Measurements from ENCODE around the gene CD209.
"Not testable (repeated sequence)": the region's sequence is repeated elsewhere in the genome, so short reads cannot be mapped to it uniquely, and the experiment has no call there.

The CD209 gene

GRCh38 chr19:7748171-7748570 is 837 bp upstream of the CD209 start:
- Histone ChIP-seq H3K27ac (ENCODE audit: low read depth, low read length, severe bottlenecking) (no peak overlapping the region), H3K9me3 (ENCODE audit: control insufficient read depth, low read length) (peaks cover 5% of the 10 kb centered on the region), H3K4me3 (ENCODE audit: extremely low read depth, insufficient read depth, low read length, poor library complexity, severe bottlenecking) (no peak overlapping the region), H3K4me1 (ENCODE audit: control insufficient read depth, insufficient read depth, low read length, poor library complexity, severe bottlenecking) (no peaks in the 10 kb centered on the region), H3K36me3 (ENCODE audit: control insufficient read depth, insufficient read depth, low read length) (no peaks in the 10 kb centered on the region)
- no CpG with 5 or more reads among the region's 2 CpGs for WGBS, 2 experiments (ENCODE audit: insufficient coverage in 2 of 2)

- not testable (repeated sequence) for H3K36me3 ChIP-seq (ENCODE audit: control insufficient read depth, insufficient read depth, low read length); H3K27ac ChIP-seq (ENCODE audit: low read depth, low read length, severe bottlenecking); H3K4me3 ChIP-seq (ENCODE audit: extremely low read depth, insufficient read depth, low read length, poor library complexity, severe bottlenecking); H3K9me3 ChIP-seq (ENCODE audit: control insufficient read depth, low read length); H3K4me1 ChIP-seq (ENCODE audit: control insufficient read depth, insufficient read depth, low read length, poor library complexity, severe bottlenecking)
- WGBS, 2 experiments (ENCODE audit: insufficient coverage in 2 of 2): 53 to 68% methylated on average over 3 to 4 of the region's 4 CpGs
These were observed 1.0 kb downstream of the CD209 start for GRCh38 chr19:7746306-7746705.

- H3K36me3 ChIP-seq (ENCODE audit: control insufficient read depth, insufficient read depth, low read length): no peaks in the 10 kb centered on the region
- H3K4me3 ChIP-seq (ENCODE audit: extremely low read depth, insufficient read depth, low read length, poor library complexity, severe bottlenecking): no peak overlapping the region
- WGBS, 2 experiments (ENCODE audit: insufficient coverage in 2 of 2): 79 to 82% methylated on average over 8 to 9 of the region's 12 CpGs
- H3K9me3 ChIP-seq (ENCODE audit: control insufficient read depth, low read length): peaks cover 5% of the 10 kb centered on the region
- no peaks in the 10 kb centered on the region for H3K4me1 ChIP-seq (ENCODE audit: control insufficient read depth, insufficient read depth, low read length, poor library complexity, severe bottlenecking)
- H3K27ac ChIP-seq (ENCODE audit: low read depth, low read length, severe bottlenecking): no peak overlapping the region
These were observed 2.3 kb downstream of the CD209 start for GRCh38 chr19:7744871-7745650.

- H3K27ac ChIP-seq (ENCODE audit: low read depth, low read length, severe bottlenecking): no peak overlapping the region
- WGBS, 2 experiments (ENCODE audit: insufficient coverage in 2 of 2): 61 to 68% methylated on average over 5 of the region's 5 CpGs
- no peaks in the 10 kb centered on the region for H3K36me3 ChIP-seq (ENCODE audit: control insufficient read depth, insufficient read depth, low read length)
- no peak overlapping the region for H3K4me3 ChIP-seq (ENCODE audit: extremely low read depth, insufficient read depth, low read length, poor library complexity, severe bottlenecking)
- no peaks in the 10 kb centered on the region for H3K4me1 ChIP-seq (ENCODE audit: control insufficient read depth, insufficient read depth, low read length, poor library complexity, severe bottlenecking)
- peaks cover 5% of the 10 kb centered on the region for H3K9me3 ChIP-seq (ENCODE audit: control insufficient read depth, low read length)
These were observed 3.0 kb downstream of the CD209 start for GRCh38 chr19:7744199-7744786.

GRCh38 chr19:7743425-7743841 is 3.9 kb downstream of the CD209 start:
- no peak overlapping the region for H3K27ac ChIP-seq (ENCODE audit: low read depth, low read length, severe bottlenecking)
- H3K4me3 ChIP-seq (ENCODE audit: extremely low read depth, insufficient read depth, low read length, poor library complexity, severe bottlenecking): no peak overlapping the region
- H3K9me3 ChIP-seq (ENCODE audit: control insufficient read depth, low read length): peaks cover 5% of the 10 kb centered on the region
- WGBS, 2 experiments (ENCODE audit: insufficient coverage in 2 of 2): 65 to 83% methylated on average over 1 to 2 of the region's 2 CpGs
- H3K36me3 ChIP-seq (ENCODE audit: control insufficient read depth, insufficient read depth, low read length): no peaks in the 10 kb centered on the region
- H3K4me1 ChIP-seq (ENCODE audit: control insufficient read depth, insufficient read depth, low read length, poor library complexity, severe bottlenecking): no peaks in the 10 kb centered on the region

GRCh38 chr19:7742991-7743390 is 4.3 kb downstream of the CD209 start:
- 73 to 83% methylated on average over 11 of the region's 11 CpGs for WGBS, 2 experiments (ENCODE audit: insufficient coverage in 2 of 2)
- Histone ChIP-seq H3K4me3 (ENCODE audit: extremely low read depth, insufficient read depth, low read length, poor library complexity, severe bottlenecking) (no peak overlapping the region), H3K4me1 (ENCODE audit: control insufficient read depth, insufficient read depth, low read length, poor library complexity, severe bottlenecking) (no peaks in the 10 kb centered on the region), H3K36me3 (ENCODE audit: control insufficient read depth, insufficient read depth, low read length) (no peaks in the 10 kb centered on the region), H3K9me3 (ENCODE audit: control insufficient read depth, low read length) (peaks cover 2% of the 10 kb centered on the region), H3K27ac (ENCODE audit: low read depth, low read length, severe bottlenecking) (no peak overlapping the region)

- Histone ChIP-seq H3K4me1 (ENCODE audit: control insufficient read depth, insufficient read depth, low read length, poor library complexity, severe bottlenecking) (no peaks in the 10 kb centered on the region), H3K27ac (ENCODE audit: low read depth, low read length, severe bottlenecking) (no peak overlapping the region), H3K9me3 (ENCODE audit: control insufficient read depth, low read length) (no peaks in the 10 kb centered on the region), H3K36me3 (ENCODE audit: control insufficient read depth, insufficient read depth, low read length) (no peaks in the 10 kb centered on the region), H3K4me3 (ENCODE audit: extremely low read depth, insufficient read depth, low read length, poor library complexity, severe bottlenecking) (no peak overlapping the region)
- no CpG with 5 or more reads among the region's 2 CpGs for WGBS, 2 experiments (ENCODE audit: insufficient coverage in 2 of 2)
These were observed 4.8 kb downstream of the CD209 start for GRCh38 chr19:7742575-7742974.

GRCh38 chr19:7740682-7741054 is 6.7 kb downstream of the CD209 start:
- Histone ChIP-seq H3K4me3 (ENCODE audit: extremely low read depth, insufficient read depth, low read length, poor library complexity, severe bottlenecking) (no peak overlapping the region), H3K4me1 (ENCODE audit: control insufficient read depth, insufficient read depth, low read length, poor library complexity, severe bottlenecking) (no peaks in the 10 kb centered on the region), H3K36me3 (ENCODE audit: control insufficient read depth, insufficient read depth, low read length) (no peaks in the 10 kb centered on the region), H3K9me3 (ENCODE audit: control insufficient read depth, low read length) (no peaks in the 10 kb centered on the region), H3K27ac (ENCODE audit: low read depth, low read length, severe bottlenecking) (no peak overlapping the region)
- WGBS, 2 experiments (ENCODE audit: insufficient coverage in 2 of 2): 84 to 86% methylated on average over 6 of the region's 6 CpGs

- H3K36me3 ChIP-seq (ENCODE audit: control insufficient read depth, insufficient read depth, low read length): no peaks in the 10 kb centered on the region
- H3K27ac ChIP-seq (ENCODE audit: low read depth, low read length, severe bottlenecking): no peak overlapping the region
- H3K4me3 ChIP-seq (ENCODE audit: extremely low read depth, insufficient read depth, low read length, poor library complexity, severe bottlenecking): no peak overlapping the region
- 75 to 85% methylated on average over 16 to 19 of the region's 19 CpGs for WGBS, 2 experiments (ENCODE audit: insufficient coverage in 2 of 2)
- no peaks in the 10 kb centered on the region for H3K4me1 ChIP-seq (ENCODE audit: control insufficient read depth, insufficient read depth, low read length, poor library complexity, severe bottlenecking)
- no peaks in the 10 kb centered on the region for H3K9me3 ChIP-seq (ENCODE audit: control insufficient read depth, low read length)
These were observed 7.3 kb downstream of the CD209 start for GRCh38 chr19:7739801-7740681.

GRCh38 chr19:7739211-7739755 is 8.1 kb downstream of the CD209 start:
- H3K4me3 ChIP-seq (ENCODE audit: extremely low read depth, insufficient read depth, low read length, poor library complexity, severe bottlenecking): no peak overlapping the region
- WGBS, 2 experiments (ENCODE audit: insufficient coverage in 2 of 2): 50 to 57% methylated on average over 1 of the region's 2 CpGs
- no peak overlapping the region for H3K27ac ChIP-seq (ENCODE audit: low read depth, low read length, severe bottlenecking)
- H3K36me3 ChIP-seq (ENCODE audit: control insufficient read depth, insufficient read depth, low read length): no peaks in the 10 kb centered on the region
- no peaks in the 10 kb centered on the region for H3K9me3 ChIP-seq (ENCODE audit: control insufficient read depth, low read length)
- H3K4me1 ChIP-seq (ENCODE audit: control insufficient read depth, insufficient read depth, low read length, poor library complexity, severe bottlenecking): no peaks in the 10 kb centered on the region
